ENCODE measurements around the gene DCTN2. TPM values are rescaled to one million over a fixed set of nuclear protein-coding genes. Genes with fewer than 3 reads are reported as not detected.

Gene DCTN2
- total and polyA plus RNA-seq, 2 donors (not counting 3 experiments of a cell fraction or from before 2014, with no cell fraction given): 146 to 161 TPM

- peak overlapping the region in 2 of 3 experiments; percentile 60 to 83 for H3K4me3 ChIP-seq (replicated peaks in 1 of 3; ENCODE audit: insufficient read depth in 1 of 3, low read depth in 1 of 3, low read length in 3 of 3)
- FAIRE-seq: no peak
Observed at GRCh38 chr12:57591782-57592325, 44.9 kb upstream of the DCTN2 start.

More at GRCh38 chr12:57591782-57592325, 44.9 kb upstream of the DCTN2 start:
- H3K36me3 ChIP-seq (ENCODE audit: control insufficient read depth in 2 of 2, extremely low read depth in 1 of 2, insufficient read depth in 2 of 2, low read length in 2 of 2): no peaks in the 10 kb centered on the region
- dilution Hi-C loops (cut with MboI; ENCODE audit: extremely low pct_ligation_motif_present, low sequenced_read_pairs) (no loop called here), intact Hi-C loops (cut with micrococcal nuclease) (loop anchor here (1.0 to 2.0 kb wide), 2 partner anchors 11 to 19 kb away; partner anchors contain the start of gene ARHGEF25)
- no peaks in the 10 kb centered on the region for H4K20me1 ChIP-seq (replicated peaks; ENCODE audit: control insufficient read depth, extremely low read depth, insufficient read depth, low read length)
- H3K27me3 ChIP-seq (ENCODE audit: control insufficient read depth in 2 of 2, insufficient read depth in 2 of 2, low read length in 2 of 2): peaks cover 6 to 10% of the 10 kb centered on the region in 2 experiments
- BruUV-seq (replicated peaks): TSS peak; percentile 18
- no peaks in the 10 kb centered on the region for H3K9me3 ChIP-seq (replicated peaks; ENCODE audit: control insufficient read depth, insufficient read depth, low read length)
- H3K4me1 ChIP-seq (ENCODE audit: control insufficient read depth, extremely low read depth, insufficient read depth, low read length): peaks cover 5% of the 10 kb centered on the region
- H2AFZ ChIP-seq (ENCODE audit: low read depth, low read length): peak overlapping the region; percentile 90
- TF ChIP-seq MYC (IDR thresholded peaks at IDR 0.05; ENCODE audit: low read depth, low read length): no peak
- TF ChIP-seq CTCF (IDR thresholded peaks at IDR 0.05; ENCODE audit: extremely low read depth in 1 of 2, insufficient read depth in 1 of 2, low read depth in 1 of 2, low read length in 2 of 2): no peak
- TF ChIP-seq, protein P1, sequence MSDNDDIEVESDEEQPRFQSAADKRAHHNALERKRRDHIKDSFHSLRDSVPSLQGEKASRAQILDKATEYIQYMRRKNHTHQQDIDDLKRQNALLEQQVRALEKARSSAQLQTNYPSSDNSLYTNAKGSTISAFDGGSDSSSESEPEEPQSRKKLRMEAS (IDR thresholded peaks at IDR 0.05; ENCODE audit: insufficient read depth, insufficient read length): no peak
- CTCF ChIA-PET: interaction anchor here (0.8 to 3.3 kb wide), 7 partner anchors 9 to 102 kb away, joined by 3 to 63 read pairs (median 4); partner anchors contain the start of genes ARHGEF25, B4GALNT1 and OS9
- H3K79me2 ChIP-seq (ENCODE audit: control insufficient read depth, insufficient read depth, low read length): no peaks in the 10 kb centered on the region
- H3K9ac ChIP-seq (replicated peaks; ENCODE audit: extremely low read depth, insufficient read depth, low read length): no peak overlapping the region
- POLR2A ChIA-PET: interaction anchor here (0.9 kb wide), 1 partner anchor 28 kb away, joined by 6 read pairs; no protein-coding TSS in a partner anchor
- peak overlapping the region; percentile 69 for H3K4me2 ChIP-seq (ENCODE audit: insufficient read depth, low read length)
- H3K9me1 ChIP-seq (replicated peaks; ENCODE audit: control insufficient read depth, extremely low read depth, insufficient read depth, low read length): no peaks in the 10 kb centered on the region
- H3K27ac ChIP-seq (ENCODE audit: insufficient read depth, low read depth, low read length): no peak overlapping the region
- DNase-seq (ENCODE audit: low read depth, low spot score): no peak

Measured in endothelial cell of umbilical vein (primary cell).